ENCODE data around the gene FCRLB. TPM values are rescaled to one million over a fixed set of nuclear protein-coding genes. Genes with fewer than 3 reads are reported as not detected.
A peak's percentile ranks its signal among the peaks of the same experiment; 100 is the strongest.
"Not testable (repeated sequence)": the region's sequence is repeated elsewhere in the genome, so short reads cannot be mapped to it uniquely, and the experiment has no call there.

FCRLB gene
- total and polyA plus RNA-seq, 7 donors, result 0.06 to 0.58 (median 0.19) TPM; not detected in 1

- DNase-seq, result no peak
- no peak for ATAC-seq
- intact Hi-C loops (cut with DNase I), result no loop called here
- 89 to 94% (median 91%) methylated on average over 1 of the region's 1 CpG for WGBS, 3 donors
- Histone ChIP-seq H3K27ac (no peak overlapping the region), H3K9me3 (no peaks in the 10 kb centered on the region), H3K4me3 (no peak overlapping the region), H3K4me1 (no peaks in the 10 kb centered on the region), H3K36me3 (ENCODE audit: insufficient read depth in 1 of 2, low read depth in 1 of 2) (no peaks in the 10 kb centered on the region), H3K27me3 (ENCODE audit: insufficient read depth in 3 of 3, low read length in 2 of 3) (peaks cover 0 to 47% (median 3%) of the 10 kb centered on the region in 3 donors)
- TF ChIP-seq CTCF (IDR thresholded peaks at IDR 0.05), result no peak
Measured at GRCh38 chr1:161720422-161720821, 922 bp upstream of the FCRLB start.

DNA sequence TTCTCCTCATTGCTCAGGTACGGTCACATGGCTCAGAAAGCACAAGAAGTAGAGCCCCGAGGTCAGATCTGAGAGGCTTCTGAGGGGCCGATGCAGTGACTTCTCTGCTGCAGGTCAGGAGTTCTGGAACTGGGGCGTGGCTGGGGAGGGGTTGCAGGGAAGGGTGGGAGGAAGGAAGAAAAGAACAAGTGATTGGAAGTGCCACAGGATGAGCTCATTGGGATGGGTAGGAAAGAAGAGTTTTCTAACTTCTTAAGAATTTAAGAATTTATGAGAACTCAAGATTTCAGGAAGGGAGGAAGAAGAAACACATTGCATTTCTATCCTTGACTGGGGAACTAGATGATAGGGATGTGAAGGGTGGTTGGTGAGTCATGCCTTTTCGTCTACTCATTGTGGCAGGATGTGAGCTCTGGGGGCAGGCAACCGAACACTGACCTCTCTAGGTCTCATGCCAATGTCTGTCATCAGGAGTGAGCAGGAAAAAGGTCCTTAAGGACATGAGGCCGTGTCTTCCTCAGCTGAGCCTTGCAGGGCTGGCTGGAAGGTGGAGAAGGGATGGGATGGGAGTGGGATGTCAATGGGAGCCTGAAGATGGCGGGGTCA is 497 bp downstream of the FCRLB start:
- Histone ChIP-seq H3K36me3 (ENCODE audit: insufficient read depth in 1 of 2, low read depth in 1 of 2) (no peaks in the 10 kb centered on the region), H3K9me3 (no peaks in the 10 kb centered on the region), H3K4me3 (no peak overlapping the region), H3K27ac (no peak overlapping the region), H3K27me3 (ENCODE audit: insufficient read depth in 3 of 3, low read length in 2 of 3) (peaks cover 0 to 55% (median 2%) of the 10 kb centered on the region in 3 donors), H3K4me1 (no peaks in the 10 kb centered on the region)
- intact Hi-C loops (cut with DNase I), result no loop called here
- no peak for TF ChIP-seq CTCF (IDR thresholded peaks at IDR 0.05)
- WGBS, 3 donors, result 60 to 73% (median 63%) methylated on average over 8 of the region's 8 CpGs
- DNase-seq (no peak), ATAC-seq (no peak)

DNA sequence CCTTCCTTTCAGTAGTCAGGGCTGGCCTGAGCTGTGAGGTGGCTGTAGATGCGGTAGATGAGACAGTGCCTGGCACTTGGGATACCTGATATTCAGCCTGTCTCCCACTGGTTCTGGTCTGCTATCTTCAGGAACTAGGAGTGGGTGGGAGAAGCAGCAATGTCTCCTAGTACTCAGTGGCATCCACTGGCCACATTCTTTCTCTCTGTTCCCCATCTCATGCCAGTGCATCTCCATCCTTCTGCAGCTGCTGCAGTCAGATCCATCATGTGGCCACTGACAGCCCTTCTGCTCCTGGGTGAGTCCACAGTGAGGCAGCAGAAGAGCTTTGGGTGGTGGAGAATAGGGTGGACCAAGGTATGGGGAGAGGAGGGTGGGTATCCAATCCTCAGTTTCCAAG is 1.1 kb downstream of the FCRLB start:
- DNase-seq (no peak), ATAC-seq (no peak)
- Histone ChIP-seq H3K36me3 (ENCODE audit: insufficient read depth in 1 of 2, low read depth in 1 of 2) (no peaks in the 10 kb centered on the region), H3K4me1 (peaks cover 2% of the 10 kb centered on the region), H3K9me3 (no peaks in the 10 kb centered on the region), H3K27ac (no peak overlapping the region), H3K27me3 (ENCODE audit: insufficient read depth in 3 of 3, low read length in 2 of 3) (peaks cover 0 to 53% (median 2%) of the 10 kb centered on the region in 3 donors), H3K4me3 (no peak overlapping the region)
- 97 to 100% (median 100%) methylated on average over 1 of the region's 1 CpG for WGBS, 3 donors
- TF ChIP-seq CTCF (IDR thresholded peaks at IDR 0.05), result no peak
- intact Hi-C loops (cut with DNase I), result no loop called here

DNA sequence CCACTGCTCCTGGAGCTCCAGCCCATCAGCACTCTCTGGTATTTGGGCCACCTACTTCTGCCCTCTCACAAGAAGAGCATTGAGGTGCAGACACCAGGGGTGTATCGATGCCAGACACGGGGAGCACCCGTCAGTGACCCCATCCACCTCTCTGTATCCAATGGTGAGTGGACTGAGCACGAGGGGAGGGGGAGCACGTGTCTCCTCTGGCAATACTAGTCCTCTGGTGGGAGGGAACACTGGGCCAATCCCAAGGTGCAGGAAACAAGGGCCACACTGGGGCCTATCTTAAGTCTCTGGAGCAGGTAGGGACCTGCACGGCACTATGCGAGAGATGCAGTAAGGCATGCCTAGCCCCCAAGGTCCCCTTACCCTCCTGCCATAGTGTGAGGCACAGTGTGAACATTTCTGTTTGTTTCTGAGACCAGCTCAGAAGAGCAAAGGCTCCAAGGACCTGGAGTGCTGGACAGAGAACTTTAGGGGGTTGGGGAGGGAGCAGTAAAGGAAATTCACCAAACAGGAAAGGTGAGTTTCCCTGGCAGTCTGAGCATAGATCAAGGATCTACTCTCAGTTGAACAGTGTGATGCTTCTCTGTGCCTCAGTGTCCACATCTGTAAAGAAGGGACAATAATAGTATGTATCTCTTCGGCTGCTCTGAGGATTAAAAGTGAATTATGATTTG is 2.3 kb downstream of the FCRLB start:
- ATAC-seq (no peak), DNase-seq (no peak)
- 79 to 89% (median 86%) methylated on average over 8 of the region's 8 CpGs for WGBS, 3 donors
- Histone ChIP-seq H3K9me3 (no peaks in the 10 kb centered on the region), H3K4me3 (no peak overlapping the region), H3K4me1 (peaks cover 4% of the 10 kb centered on the region), H3K36me3 (ENCODE audit: insufficient read depth in 1 of 2, low read depth in 1 of 2) (no peaks in the 10 kb centered on the region), H3K27ac (no peak overlapping the region), H3K27me3 (ENCODE audit: insufficient read depth in 3 of 3, low read length in 2 of 3) (peaks cover 0 to 56% (median 2%) of the 10 kb centered on the region in 3 donors)
- TF ChIP-seq CTCF (IDR thresholded peaks at IDR 0.05), result no peak
- intact Hi-C loops (cut with DNase I), result no loop called here

DNA sequence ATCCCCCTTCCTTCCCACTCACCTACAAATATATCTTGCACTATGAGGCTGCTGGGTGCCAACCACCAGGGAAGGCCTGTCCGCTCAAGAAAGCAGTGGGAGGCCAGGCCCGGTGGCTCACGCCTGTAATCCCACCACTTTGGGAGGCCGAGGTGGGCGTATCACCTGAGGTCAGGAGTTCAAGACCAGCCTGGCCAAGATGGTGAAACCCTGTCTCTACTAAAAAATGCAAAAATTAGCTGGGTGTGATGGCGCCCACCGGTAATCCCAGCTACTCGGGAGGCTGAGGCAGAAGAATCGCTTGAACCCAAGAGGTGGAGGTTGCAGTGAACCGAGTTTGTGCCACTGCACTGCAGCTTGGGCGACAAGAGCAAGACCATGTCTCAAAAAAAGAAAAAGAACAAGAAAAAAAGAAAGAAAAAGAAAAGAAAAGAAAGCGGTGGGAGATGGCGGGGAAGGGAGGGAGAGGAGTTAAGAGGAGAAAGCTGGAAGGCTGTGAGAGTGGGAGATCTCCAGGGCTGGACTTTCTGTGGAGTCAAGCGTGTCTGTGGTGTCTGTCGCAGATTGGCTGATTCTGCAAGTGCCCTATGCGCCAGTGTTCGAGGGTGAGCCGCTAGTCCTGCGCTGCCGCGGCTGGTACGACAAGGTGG is 4.0 kb downstream of the FCRLB start:
- DNase-seq; H3K9me3 ChIP-seq; intact Hi-C loops (cut with DNase I); ATAC-seq; H3K36me3 ChIP-seq (ENCODE audit: insufficient read depth in 1 of 2, low read depth in 1 of 2); H3K4me1 ChIP-seq: not testable (repeated sequence)
- Histone ChIP-seq H3K4me3 (peak overlapping the region; percentile 72), H3K27ac (peak overlapping the region; percentile 68), H3K27me3 (ENCODE audit: insufficient read depth in 3 of 3, low read length in 2 of 3) (peaks cover 0 to 55% (median 2%) of the 10 kb centered on the region in 3 donors)
- 45 to 53% (median 48%) methylated on average over 21 to 22 of the region's 22 CpGs for WGBS, 3 donors
